PC-3 (cell line): ENCODE results near the gene LRSAM1. TPM values are rescaled to one million over a fixed set of nuclear protein-coding genes. Genes with fewer than 3 reads are reported as not detected.
A peak's percentile ranks its signal among the peaks of the same experiment; 100 is the strongest.

Experiments
- ATAC-seq: fragments of 200-7000 bp; cut with Tn5 transposase; 2 replicates; pipeline ENCODE4 v1.9.1; 2020; ENCODE audit warnings: mild to moderate bottlenecking, moderate library complexity
- Bru-seq: library from RNA; stranded (reverse); fragments of 400-500 nt; gene quantifications from one replicate; lab custom pipeline; 2021; lab: Mats Ljungman, UMichigan
- BruChase-seq, 2 experiments: library from RNA; stranded (reverse); fragments of 400-500 nt; gene quantifications; one replicate each; lab custom pipeline; 2021; lab: Mats Ljungman, UMichigan
- BruUV-seq: library from RNA; stranded (reverse); fragments of 400-500 nt; replicated peaks from 2 replicates; lab custom pipeline; 2021; lab: Mats Ljungman, UMichigan
- CTCF ChIA-PET: fragments of 300-600 bp; sonication (Branson Sonifier 250); formaldehyde crosslinking; loops from one replicate; lab custom pipeline; 2022; ENCODE audit warnings: antibody characterized with exemption; lab: Charles Lee
- POLR2A ChIA-PET: fragments of 300-600 bp; sonication (Branson Sonifier 250); formaldehyde crosslinking; loops from one replicate; lab custom pipeline; 2022; ENCODE audit warnings: antibody characterized with exemption; ENCODE audit not compliant: unreplicated experiment; lab: Charles Lee
- DNase-seq: peaks from one replicate; pipeline ENCODE4 v3.0.0-alpha.2; 2015
- H2AFZ ChIP-seq: fragments of 300-600 bp; sonication (generic); 2 replicates; pipeline ENCODE4 v1.6.0; 2016; ENCODE audit warnings: antibody characterized with exemption, low read length
- H3F3A ChIP-seq: fragments of 300-600 bp; sonication (generic); one replicate; pipeline ENCODE4 v1.6.0; 2017; ENCODE audit warnings: antibody characterized with exemption, low read length, control low read depth, mild to moderate bottlenecking; ENCODE audit not compliant: unreplicated experiment
- H3K27ac ChIP-seq: fragments of 300-600 bp; sonication (generic); 2 replicates; pipeline ENCODE4 v1.5.1; 2016; ENCODE audit warnings: mild to moderate bottlenecking, low read length
- H3K27me3 ChIP-seq: fragments of 300-600 bp; sonication (generic); 2 replicates; pipeline ENCODE4 v1.6.1; 2016; ENCODE audit warnings: low read length, mixed read lengths
- H3K36me3 ChIP-seq: fragments of 300-600 bp; sonication (generic); 2 replicates; pipeline ENCODE4 v1.6.1; 2016; ENCODE audit warnings: low read depth, mixed run types, low read length, mixed read lengths
- H3K4me1 ChIP-seq: fragments of 300-600 bp; sonication (generic); 2 replicates; pipeline ENCODE4 v1.5.1; 2016; ENCODE audit warnings: low read length; ENCODE audit not compliant: insufficient read depth
- H3K4me2 ChIP-seq: fragments of 300-600 bp; sonication (generic); 2 replicates; pipeline ENCODE4 v1.6.0; 2016; ENCODE audit warnings: low read length
- H3K4me3 ChIP-seq: fragments of 300-600 bp; sonication (generic); 2 replicates; pipeline ENCODE4 v1.5.1; 2016; ENCODE audit warnings: mild to moderate bottlenecking, low read length, mixed read lengths
- H3K79me2 ChIP-seq: fragments of 300-600 bp; sonication (generic); 2 replicates; pipeline ENCODE4 v1.6.1; 2017; ENCODE audit warnings: low read length, mixed read lengths
- H3K9ac ChIP-seq: fragments of 300-600 bp; sonication (generic); 2 replicates; pipeline ENCODE4 v1.6.0; 2016; ENCODE audit warnings: mild to moderate bottlenecking, low read length
- H3K9me2 ChIP-seq: fragments of 300-600 bp; sonication (generic); replicated peaks from 2 replicates; pipeline ENCODE4 v1.6.1; 2016; ENCODE audit warnings: mixed run types, low read length, mixed read lengths
- H3K9me3 ChIP-seq: fragments of 300-600 bp; sonication (generic); 2 replicates; pipeline ENCODE4 v1.6.1; 2016; ENCODE audit warnings: low read length, mixed read lengths
- H4K20me1 ChIP-seq: fragments of 300-600 bp; sonication (generic); 2 replicates; pipeline ENCODE4 v1.6.1; 2016; ENCODE audit warnings: low read length, mixed read lengths
- EZH2 ChIP-seq: fragments of 300-600 bp; sonication (generic); IDR thresholded peaks from one replicate; pipeline ENCODE4 v1.6.1; 2017; ENCODE audit warnings: antibody characterized with exemption, mild to moderate bottlenecking, low read length; ENCODE audit not compliant: unreplicated experiment
- EZH2phosphoT487 ChIP-seq: fragments of 300-600 bp; sonication (generic); IDR thresholded peaks from 2 replicates; pipeline ENCODE4 v1.6.1; 2018; ENCODE audit warnings: mild to moderate bottlenecking, antibody characterized with exemption, low read length, borderline replicate concordance
- intact Hi-C: fragments of 100-400 bp; cut with micrococcal nuclease; formaldehyde crosslinking; loops from 2 replicates; pipeline ENCODE4 v1.9.0; 2023
- long read RNA-seq: library from polyadenylated mRNA; unstranded; transcript quantifications from one replicate; pipeline ENCODE4 v2.0.0, GENCODE V29; 2021; ENCODE audit not compliant: unreplicated experiment
- total RNA-seq: library from RNA; depleted of rRNA; stranded (reverse); fragments of >200 nt; gene quantifications from 2 replicates; pipeline ENCODE4 v1.2.3, GENCODE V29; 2014; rRNA removed
- TF ChIP-seq, protein P1 (sequence below): fragments of 300-600 bp; sonication (generic); conservative IDR thresholded peaks from 2 replicates; pipeline ENCODE4 v1.5.1; 2017; ENCODE audit warnings: antibody characterized with exemption, low read depth, mild to moderate bottlenecking, low read length

Gene LRSAM1
- 9.6 and 11.1 TPM in 2 replicates for total RNA-seq
- percentile 63 among the genes with signal in this experiment for Bru-seq, nascent RNA
- percentile 72 among the genes with signal in this experiment for BruChase-seq, experiment 1, labeled RNA remaining after a 6-hour chase
- percentile 67 among the genes with signal in this experiment for BruChase-seq, experiment 2, labeled RNA remaining after a 2-hour chase
- long read RNA-seq, transcript LRSAM1-201 (26 exons, 3,146 nt): major isoform, 7 of 37 reads
- long read RNA-seq, transcript LRSAM1-202 (25 exons, 3,376 nt): minor isoform, 6 of 37 reads
- long read RNA-seq, partial matches to known transcripts: 14 of 37 reads
- long read RNA-seq, other reads (novel, unspliced or antisense): 10 of 37 reads

DNA sequence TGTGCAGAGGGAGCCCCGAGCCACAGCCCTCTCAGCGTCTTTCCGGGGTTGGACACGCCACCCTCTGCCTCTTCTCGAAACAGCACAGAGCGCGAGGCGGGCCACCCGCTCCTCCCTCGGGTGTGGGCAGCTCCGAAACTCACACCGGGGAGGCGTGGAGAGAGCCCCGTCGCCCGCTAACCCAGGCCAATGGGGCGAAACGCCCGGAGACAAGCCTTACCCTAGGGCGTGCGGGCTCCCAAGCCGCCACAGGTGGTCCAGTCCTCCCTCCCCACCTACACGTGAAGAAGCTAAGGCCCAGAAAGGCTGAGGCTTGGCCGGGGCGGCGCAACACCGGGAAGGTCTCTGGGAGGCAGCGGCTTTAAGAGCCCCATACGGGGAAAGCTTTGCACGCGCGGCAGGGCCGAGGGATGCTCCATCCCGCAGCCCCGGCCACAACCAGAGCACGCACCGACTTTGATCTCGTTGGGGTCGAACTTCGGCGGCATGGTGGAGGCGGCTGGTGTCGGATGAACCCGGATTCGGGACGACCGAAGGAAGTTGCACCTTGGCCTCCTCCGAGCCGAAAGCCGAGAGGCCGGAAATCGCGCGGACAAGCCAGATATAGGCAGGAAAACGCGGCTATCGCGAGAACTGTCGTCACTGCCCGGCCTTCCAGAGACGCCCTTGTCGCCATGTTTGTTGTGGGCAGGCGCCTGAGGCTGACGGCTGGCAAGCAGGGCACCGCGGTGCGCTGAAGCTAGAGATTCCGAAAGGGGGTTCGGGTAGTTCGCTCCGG is at the start of gene LRSAM1, which contains the start of gene RPL12:
TSS of gene LRSAM1 (plus strand) at position 681 of the 778 bp plus-strand sequence. CDS start 3,018 bp downstream, outside the sequence.
TSS of gene RPL12 (minus strand) at position 577 of the 778 bp plus-strand sequence. CDS start at position 488, 89 bp downstream.
- peak; percentile 58 for ATAC-seq
- Histone ChIP-seq H3K4me2 (peak within 1 kb of the TSS; percentile 99), H3F3A (peaks cover 7% of the 10 kb centered on the region), H4K20me1 (peaks cover 49% of the 10 kb centered on the region), H3K9me2 (no peaks in the 10 kb centered on the region), H3K79me2 (peaks cover 46% of the 10 kb centered on the region), H3K9ac (peak within 1 kb of the TSS; percentile 98), H3K4me1 (peaks cover 13% of the 10 kb centered on the region), H2AFZ (peak within 1 kb of the TSS; percentile 88), H3K36me3 (peaks cover 42% of the 10 kb centered on the region), H3K27ac (peak within 1 kb of the TSS; percentile 78), H3K27me3 (no peaks in the 10 kb centered on the region), H3K9me3 (no peaks in the 10 kb centered on the region), H3K4me3 (peak within 1 kb of the TSS; percentile 84)
- TF ChIP-seq, protein P1, sequence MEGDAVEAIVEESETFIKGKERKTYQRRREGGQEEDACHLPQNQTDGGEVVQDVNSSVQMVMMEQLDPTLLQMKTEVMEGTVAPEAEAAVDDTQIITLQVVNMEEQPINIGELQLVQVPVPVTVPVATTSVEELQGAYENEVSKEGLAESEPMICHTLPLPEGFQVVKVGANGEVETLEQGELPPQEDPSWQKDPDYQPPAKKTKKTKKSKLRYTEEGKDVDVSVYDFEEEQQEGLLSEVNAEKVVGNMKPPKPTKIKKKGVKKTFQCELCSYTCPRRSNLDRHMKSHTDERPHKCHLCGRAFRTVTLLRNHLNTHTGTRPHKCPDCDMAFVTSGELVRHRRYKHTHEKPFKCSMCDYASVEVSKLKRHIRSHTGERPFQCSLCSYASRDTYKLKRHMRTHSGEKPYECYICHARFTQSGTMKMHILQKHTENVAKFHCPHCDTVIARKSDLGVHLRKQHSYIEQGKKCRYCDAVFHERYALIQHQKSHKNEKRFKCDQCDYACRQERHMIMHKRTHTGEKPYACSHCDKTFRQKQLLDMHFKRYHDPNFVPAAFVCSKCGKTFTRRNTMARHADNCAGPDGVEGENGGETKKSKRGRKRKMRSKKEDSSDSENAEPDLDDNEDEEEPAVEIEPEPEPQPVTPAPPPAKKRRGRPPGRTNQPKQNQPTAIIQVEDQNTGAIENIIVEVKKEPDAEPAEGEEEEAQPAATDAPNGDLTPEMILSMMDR: no peak
- no peak for TF ChIP-seq EZH2phosphoT487
- no peak for TF ChIP-seq EZH2
- intact Hi-C loops: loop anchor here (1.0 kb wide), 1 partner anchor 27 kb away; the partner anchor contains the start of gene ZNF79
- ChIA-PET POLR2A (interaction anchor here (0.6 to 1.0 kb wide), 2 partner anchors 27 to 55 kb away, joined by 3 read pairs; partner anchors contain the start of gene ZNF79), CTCF (interaction anchor here (0.6 kb wide), 1 partner anchor 63 kb away, joined by 3 read pairs; no protein-coding TSS in a partner anchor)
- DNase-seq: peak; percentile 91
- TSS peak; percentile 47 for BruUV-seq

DNA sequence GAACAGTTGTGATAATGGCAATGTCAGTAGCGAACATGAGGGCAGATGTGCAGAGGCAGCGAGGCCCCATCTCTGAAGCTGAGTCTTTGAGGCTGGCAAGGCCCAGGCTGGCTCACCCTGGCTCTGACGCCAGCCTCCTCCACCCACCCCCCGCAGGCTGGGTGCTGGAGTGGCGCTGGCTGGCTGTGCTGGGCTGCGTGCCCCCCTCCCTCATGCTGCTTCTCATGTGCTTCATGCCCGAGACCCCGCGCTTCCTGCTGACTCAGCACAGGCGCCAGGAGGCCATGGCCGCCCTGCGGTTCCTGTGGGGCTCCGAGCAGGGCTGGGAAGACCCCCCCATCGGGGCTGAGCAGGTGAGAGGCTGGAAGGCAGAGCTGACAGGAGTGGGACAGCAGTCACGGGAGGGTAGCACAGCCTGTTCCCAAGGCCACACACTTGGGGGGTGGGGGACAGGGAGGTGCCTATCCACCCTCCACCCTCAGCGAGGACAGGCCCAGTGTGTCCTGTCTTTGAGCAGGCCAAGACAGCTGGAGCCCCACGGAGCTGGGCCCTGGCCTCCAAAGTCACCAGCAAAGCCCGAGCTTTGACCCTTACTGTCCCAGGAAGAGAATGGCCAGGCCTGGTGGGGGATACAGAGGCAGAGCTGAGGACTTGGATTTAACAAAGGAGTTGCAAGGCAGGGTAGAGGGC is 48.8 kb upstream of the LRSAM1 start:
- no peak overlapping the region for H2AFZ ChIP-seq
- POLR2A ChIA-PET: no interaction called here
- H3K9me2 ChIP-seq: no peaks in the 10 kb centered on the region
- H3K4me2 ChIP-seq: no peak overlapping the region
- no peak overlapping the region for H3K4me3 ChIP-seq
- no peaks in the 10 kb centered on the region for H4K20me1 ChIP-seq
- no TSS peak for BruUV-seq
- TF ChIP-seq EZH2phosphoT487 (no peak), EZH2 (no peak)
- TF ChIP-seq, protein P1: no peak
- intact Hi-C loops: no loop called here
- H3K9me3 ChIP-seq: no peaks in the 10 kb centered on the region
- peaks cover 15% of the 10 kb centered on the region for H3K79me2 ChIP-seq
- no peaks in the 10 kb centered on the region; the same call in 1 of the 2 replicates for H3K36me3 ChIP-seq
- H3K9ac ChIP-seq: no peak overlapping the region
- peaks cover 9% of the 10 kb centered on the region for H3K4me1 ChIP-seq
- no peak for DNase-seq
- no peak overlapping the region for H3K27ac ChIP-seq
- no peak for ATAC-seq
- CTCF ChIA-PET: no interaction called here
- H3F3A ChIP-seq: no peaks in the 10 kb centered on the region
- H3K27me3 ChIP-seq: no peaks in the 10 kb centered on the region
